HepG2 (cell line): ENCODE data around the gene CCDC116. TPM values are rescaled to one million over a fixed set of nuclear protein-coding genes. Genes with fewer than 3 reads are reported as not detected.

Source experiments
- ARID3A ChIP-seq: IDR thresholded peaks from 2 replicates; pipeline ENCODE4 v1.6.1; 2012; ENCODE audit warnings: low read depth, low read length, improper control_type of control experiment
- BRD4 ChIP-seq: sonication (generic); formaldehyde crosslinking; IDR thresholded peaks from 2 replicates; pipeline ENCODE4 v1.4.0; 2020; ENCODE audit warnings: missing genetic modification reagents
- CBX5 ChIP-seq: sonication (generic); formaldehyde crosslinking; IDR thresholded peaks from 2 replicates; pipeline ENCODE4 v1.4.0; 2020; ENCODE audit warnings: missing genetic modification reagents, borderline replicate concordance
- HNF4A ChIP-seq: sonication (generic); formaldehyde crosslinking; IDR thresholded peaks from 2 replicates; pipeline ENCODE4 v1.4.0; 2020; ENCODE audit warnings: missing genetic modification reagents
- HOXA5 ChIP-seq: sonication (generic); formaldehyde crosslinking; IDR thresholded peaks from 2 replicates; pipeline ENCODE4 v1.4.0; 2020; ENCODE audit warnings: missing genetic modification reagents
- IKZF4 ChIP-seq: sonication (generic); formaldehyde crosslinking; IDR thresholded peaks from 2 replicates; pipeline ENCODE4 v1.5.1; 2020; ENCODE audit warnings: borderline replicate concordance, mild to moderate bottlenecking, low read depth, missing genetic modification reagents; ENCODE audit errors: not compliant biosample characterization
- MEIS1 ChIP-seq: sonication (generic); formaldehyde crosslinking; IDR thresholded peaks from 2 replicates; pipeline ENCODE4 v1.9.0; 2021; ENCODE audit warnings: mild to moderate bottlenecking, missing genetic modification reagents, moderate library complexity, borderline replicate concordance
- MLX ChIP-seq: IDR thresholded peaks from 2 replicates; pipeline ENCODE4 v1.6.1; 2016
- NFE2L2 ChIP-seq: fragments of 150-350 bp; IDR thresholded peaks from 2 replicates; pipeline ENCODE4 v1.6.1; 2014; ENCODE audit warnings: low read length
- NR2F2 ChIP-seq: IDR thresholded peaks from 2 replicates; pipeline ENCODE4 v1.6.1; 2012; ENCODE audit warnings: low read depth, inconsistent platforms, borderline replicate concordance
- SETDB1 ChIP-seq: sonication (generic); formaldehyde crosslinking; IDR thresholded peaks from 2 replicates; pipeline ENCODE4 v1.5.1; 2020; ENCODE audit warnings: missing genetic modification reagents, mild to moderate bottlenecking, borderline replicate concordance
- SIN3B ChIP-seq: fragments of 150-350 bp; IDR thresholded peaks from 2 replicates; pipeline ENCODE4 v1.6.1; 2014; ENCODE audit warnings: low read length
- SNAI1 ChIP-seq: sonication (generic); formaldehyde crosslinking; IDR thresholded peaks from 2 replicates; pipeline ENCODE4 v1.5.0; 2020; ENCODE audit warnings: mild to moderate bottlenecking, missing genetic modification reagents, borderline replicate concordance
- SP4 ChIP-seq: sonication (generic); formaldehyde crosslinking; IDR thresholded peaks from 2 replicates; pipeline ENCODE4 v1.8.1; 2023; ENCODE audit warnings: mild to moderate bottlenecking, missing genetic modification reagents
- ZFP36L1 ChIP-seq: sonication (generic); formaldehyde crosslinking; IDR thresholded peaks from 2 replicates; pipeline ENCODE4 v1.8.0; 2022; ENCODE audit warnings: mild to moderate bottlenecking, missing genetic modification reagents, moderate library complexity
- ZNF10 ChIP-seq: sonication (generic); formaldehyde crosslinking; IDR thresholded peaks from 2 replicates; pipeline ENCODE4 v1.4.0; 2020; ENCODE audit warnings: mild to moderate bottlenecking, low read depth, missing genetic modification reagents, borderline replicate concordance
- ZNF20 ChIP-seq: sonication (generic); formaldehyde crosslinking; IDR thresholded peaks from 2 replicates; pipeline ENCODE4 v1.4.0; 2020; ENCODE audit warnings: mild to moderate bottlenecking, moderate library complexity, missing genetic modification reagents
- ZNF205 ChIP-seq: IDR thresholded peaks from 2 replicates; pipeline ENCODE4 v1.6.1; 2018; ENCODE audit warnings: missing biosample characterization, missing genetic modification reagents
- ZNF230 ChIP-seq: sonication (generic); formaldehyde crosslinking; IDR thresholded peaks from 2 replicates; pipeline ENCODE4 v1.4.0; 2020; ENCODE audit warnings: mild to moderate bottlenecking, missing genetic modification reagents
- ZNF543 ChIP-seq: sonication (generic); formaldehyde crosslinking; IDR thresholded peaks from 2 replicates; pipeline ENCODE4 v1.4.0; 2020; ENCODE audit warnings: mild to moderate bottlenecking, missing genetic modification reagents
- ZNF670 ChIP-seq: sonication (generic); formaldehyde crosslinking; IDR thresholded peaks from 2 replicates; pipeline ENCODE4 v1.8.0; 2022; ENCODE audit warnings: mild to moderate bottlenecking, missing genetic modification reagents, borderline replicate concordance
- ZNF761 ChIP-seq: sonication (generic); formaldehyde crosslinking; conservative IDR thresholded peaks from 2 replicates; pipeline ENCODE4 v1.4.0; 2020; ENCODE audit warnings: mild to moderate bottlenecking, missing genetic modification reagents
- polyA plus RNA-seq, 8 experiments: library from polyadenylated mRNA; depleted of rRNA in 3 of 8; stranded (reverse) in 7 of 8; unstranded in 1 of 8; fragments of >200 nt; fragmentation: Illumina TruSeq in 4 of 8; extraction: Trizol in 4 of 8; gene quantifications; 2 replicates each; pipeline versions ENCODE4 v1.2.1 to v1.2.3, GENCODE V29; 2011 to 2016; ENCODE audit warnings: low read depth in 4 of 8, missing spikeins in 1 of 8, mixed read lengths in 1 of 8; ENCODE audit not compliant: insufficient read depth in 1 of 8
- total RNA-seq, 5 experiments: library from RNA; depleted of rRNA; stranded (reverse); fragments of >200 nt; fragmentation: Illumina TruSeq; extraction: Trizol; gene quantifications; 2 replicates each; pipeline ENCODE4 v1.2.3, GENCODE V29; 2016; ENCODE audit warnings: low read depth in 1 of 5
- TF ChIP-seq, protein P1 (sequence below): sonication (generic); formaldehyde crosslinking; IDR thresholded peaks from 2 replicates; pipeline ENCODE4 v1.8.1; 2023; ENCODE audit warnings: mild to moderate bottlenecking, moderate library complexity, missing genetic modification reagents
- TF ChIP-seq, protein P2 (sequence below): sonication (generic); formaldehyde crosslinking; IDR thresholded peaks from 2 replicates; pipeline ENCODE4 v1.8.1; 2023; ENCODE audit warnings: mild to moderate bottlenecking, inconsistent platforms, moderate library complexity, missing genetic modification reagents, borderline replicate concordance
- TF ChIP-seq, protein P3 (sequence below): sonication (generic); formaldehyde crosslinking; IDR thresholded peaks from 2 replicates; pipeline ENCODE4 v1.5.1; 2020; ENCODE audit warnings: missing genetic modification reagents, mild to moderate bottlenecking, borderline replicate concordance

Gene CCDC116
- total and polyA plus RNA-seq, 2 of the 13 experiments (the other 11 are each of a cell fraction or from before 2014, with no cell fraction given) = 0.15 to 0.33 TPM

DNA sequence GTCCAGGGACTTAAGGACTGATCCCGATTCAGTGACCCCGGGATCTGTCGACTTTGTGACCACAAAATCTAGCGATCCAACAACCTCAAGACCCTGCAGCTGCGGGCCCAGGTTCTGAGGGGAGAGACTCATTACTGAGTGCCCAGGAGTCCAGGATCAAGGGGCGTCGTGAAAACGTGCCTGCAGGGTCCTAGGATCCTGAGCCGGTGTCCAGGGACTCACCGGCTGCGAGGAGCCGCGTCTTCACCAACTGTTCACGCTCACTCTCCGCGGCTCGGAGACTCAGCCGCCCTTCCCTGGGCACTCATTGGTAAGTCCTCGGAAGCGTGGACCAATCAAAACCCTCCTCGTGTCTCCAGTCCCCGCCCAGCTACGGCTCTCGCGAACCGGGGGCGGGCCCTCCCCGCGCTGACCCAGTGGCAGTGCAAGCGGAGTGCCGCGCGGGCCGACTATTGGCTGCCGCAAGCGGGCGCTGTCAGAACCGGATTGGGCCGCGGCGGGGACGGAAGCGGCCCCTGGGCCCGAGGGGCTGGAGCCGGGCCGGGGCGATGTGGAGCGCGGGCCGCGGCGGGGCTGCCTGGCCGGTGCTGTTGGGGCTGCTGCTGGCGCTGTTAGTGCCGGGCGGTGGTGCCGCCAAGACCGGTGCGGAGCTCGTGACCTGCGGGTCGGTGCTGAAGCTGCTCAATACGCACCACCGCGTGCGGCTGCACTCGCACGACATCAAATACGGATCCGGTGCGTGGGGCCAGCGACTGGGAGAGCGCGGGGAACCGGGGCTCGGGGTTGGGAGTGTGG, 9.4 kb downstream of the CCDC116 start, which contains the start of gene SDF2L1 (continued):
- TF ChIP-seq SNAI1 (CRISPR knock-in tag) (no peak), SIN3B (no peak), NR2F2 (no peak), MLX (CRISPR knock-in tag) (no peak), SETDB1 (CRISPR knock-in tag) (no peak), ARID3A (no peak), HOXA5 (CRISPR knock-in tag) (no peak), MEIS1 (CRISPR knock-in tag) (no peak), BRD4 (CRISPR knock-in tag) (no peak), ZFP36L1 (no peak), ZNF205 (CRISPR knock-in tag) (no peak), ZNF670 (CRISPR knock-in tag) (no peak), IKZF4 (CRISPR knock-in tag) (no peak), NFE2L2 (no peak), ZNF20 (CRISPR knock-in tag) (no peak), ZNF543 (CRISPR knock-in tag) (0 out of 2 replicates have a peak, but pooled peaks have one; percentile 59), HNF4A (no peak), ZNF761 (0 out of 2 replicates have a peak, but pooled peaks have one; percentile 38), CBX5 (CRISPR knock-in tag) (no peak), SP4 (CRISPR knock-in tag) (peak; percentile 92), ZNF10 (CRISPR knock-in tag) (no peak), ZNF230 (CRISPR knock-in tag) (0 out of 2 replicates have a peak, but pooled peaks have one; percentile 9)
- TF ChIP-seq, protein P1, sequence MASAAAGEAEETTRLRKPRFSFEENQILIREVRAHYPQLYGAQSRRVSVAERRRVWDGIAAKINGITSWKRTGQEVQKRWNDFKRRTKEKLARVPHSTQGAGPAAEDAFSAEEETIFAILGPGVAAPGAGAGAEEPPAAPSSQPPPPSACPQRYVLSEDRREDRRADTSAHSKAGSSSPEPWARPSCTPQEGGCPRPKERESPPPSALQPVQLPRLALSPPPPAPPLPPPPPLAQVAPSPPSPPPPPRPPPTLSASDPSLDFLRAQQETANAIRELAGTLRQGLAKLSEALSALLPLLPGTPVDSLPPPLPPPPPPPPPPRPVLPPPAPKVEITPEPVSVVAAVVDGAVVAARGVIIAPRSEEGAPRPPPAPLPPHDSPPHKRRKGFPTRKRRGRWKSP (CRISPR knock-in tag) = peak; percentile 49; the same call in 1 of the 2 replicates
- TF ChIP-seq, protein P2, sequence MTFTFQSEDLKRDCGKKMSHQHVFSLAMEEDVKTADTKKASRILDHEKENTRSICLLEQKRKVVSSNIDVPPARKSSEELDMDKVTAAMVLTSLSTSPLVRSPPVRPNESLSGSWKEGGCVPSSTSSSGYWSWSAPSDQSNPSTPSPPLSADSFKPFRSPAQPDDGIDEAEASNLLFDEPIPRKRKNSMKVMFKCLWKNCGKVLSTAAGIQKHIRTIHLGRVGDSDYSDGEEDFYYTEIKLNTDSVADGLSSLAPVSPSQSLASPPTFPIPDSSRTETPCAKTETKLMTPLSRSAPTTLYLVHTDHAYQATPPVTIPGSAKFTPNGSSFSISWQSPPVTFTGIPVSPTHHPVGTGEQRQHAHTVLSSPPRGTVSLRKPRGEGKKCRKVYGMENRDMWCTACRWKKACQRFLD (CRISPR knock-in tag) = no peak; the same call in 1 of the 2 replicates
- TF ChIP-seq, protein P3, sequence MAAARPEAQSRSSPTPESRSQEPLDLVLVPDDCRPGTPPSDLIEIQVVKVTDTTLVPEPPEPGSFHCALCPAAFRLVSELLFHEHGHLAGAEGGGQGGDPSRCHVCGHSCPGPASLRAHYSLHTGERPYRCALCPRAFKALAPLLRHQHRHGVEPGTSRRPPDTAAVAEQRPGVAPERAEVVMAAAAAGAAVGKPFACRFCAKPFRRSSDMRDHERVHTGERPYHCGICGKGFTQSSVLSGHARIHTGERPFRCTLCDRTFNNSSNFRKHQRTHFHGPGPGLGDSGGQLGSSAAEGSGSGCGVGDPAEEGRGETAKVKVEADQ (CRISPR knock-in tag) = no peak
